ENCODE results near the gene ZNF17.

GRCh38 chr19:57376151-57376550 lies 34.8 kb upstream of the ZNF17 start:
- TF ChIP-seq RNF2 (IDR thresholded peaks at IDR 0.05; ENCODE audit: borderline replicate concordance, low read depth) (no peak), MAZ (IDR thresholded peaks at IDR 0.05; ENCODE audit: borderline replicate concordance, low read depth, low read length) (no peak)
